HepG2 (cell line): Measurements from ENCODE around the gene UBAP1. TPM values are rescaled to one million over a fixed set of nuclear protein-coding genes. Genes with fewer than 3 reads are reported as not detected.
A peak's percentile ranks its signal among the peaks of the same experiment; 100 is the strongest.

Source experiments
- BHLHE40 ChIP-seq: IDR thresholded peaks from 2 replicates; pipeline ENCODE4 v1.6.1; 2011; ENCODE audit warnings: low read length, improper control_type of control experiment
- CEBPB ChIP-seq: IDR thresholded peaks from 2 replicates; pipeline ENCODE4 v1.6.1; 2011; ENCODE audit warnings: low read depth, low read length, improper control_type of control experiment, borderline replicate concordance
- CEBPG ChIP-seq: IDR thresholded peaks from 2 replicates; pipeline ENCODE4 v1.6.1; 2016
- FOXA3 ChIP-seq: IDR thresholded peaks from 2 replicates; pipeline ENCODE4 v1.6.1; 2016; ENCODE audit warnings: missing genetic modification reagents, missing compliant biosample characterization
- FOXC1 ChIP-seq: sonication (generic); formaldehyde crosslinking; IDR thresholded peaks from 2 replicates; pipeline ENCODE4 v1.8.0; 2022; ENCODE audit warnings: mild to moderate bottlenecking, missing genetic modification reagents, borderline replicate concordance
- GATAD2A ChIP-seq: IDR thresholded peaks from 2 replicates; pipeline ENCODE4 v1.6.1; 2016
- HCFC1 ChIP-seq: fragments of 150-350 bp; IDR thresholded peaks from 2 replicates; pipeline ENCODE4 v1.6.1; 2014; ENCODE audit warnings: low read depth, low read length
- HNF4A ChIP-seq: sonication (generic); formaldehyde crosslinking; IDR thresholded peaks from 2 replicates; pipeline ENCODE4 v1.4.0; 2020; ENCODE audit warnings: missing genetic modification reagents
- KDM5A ChIP-seq: fragments of 200-600 bp; sonication (generic); IDR thresholded peaks from 2 replicates; pipeline ENCODE4 v1.7.0; 2018; ENCODE audit warnings: antibody characterized with exemption, mild to moderate bottlenecking, low read length, borderline replicate concordance
- MLLT10 ChIP-seq: sonication (generic); formaldehyde crosslinking; IDR thresholded peaks from 2 replicates; pipeline ENCODE4 v1.4.0; 2020; ENCODE audit warnings: missing genetic modification reagents
- MZF1 ChIP-seq: sonication (generic); formaldehyde crosslinking; IDR thresholded peaks from 2 replicates; pipeline ENCODE4 v1.8.1; 2023; ENCODE audit warnings: mild to moderate bottlenecking, missing genetic modification reagents, borderline replicate concordance
- NFIC ChIP-seq: IDR thresholded peaks from 2 replicates; pipeline ENCODE4 v1.6.1; 2012; ENCODE audit warnings: mild to moderate bottlenecking, low read length, inconsistent platforms
- NFRKB ChIP-seq: fragments of 450-650 bp; IDR thresholded peaks from 2 replicates; pipeline ENCODE4 v1.6.1; 2017
- NR2F1 ChIP-seq, 2 experiments: fragments of 450-650 bp in 1 of 2; formaldehyde crosslinking in 1 of 2; IDR thresholded peaks; 2 replicates each; pipeline versions ENCODE4 v1.5.0 to v1.6.1; 2016 to 2020; ENCODE audit warnings: mild to moderate bottlenecking in 1 of 2, missing compliant biosample characterization in 1 of 2, missing genetic modification reagents in 1 of 2, moderate library complexity in 1 of 2
- ONECUT2 ChIP-seq: sonication (generic); formaldehyde crosslinking; IDR thresholded peaks from 2 replicates; pipeline ENCODE4 v1.4.0; 2020; ENCODE audit warnings: missing genetic modification reagents
- RAD51 ChIP-seq: fragments of 450-650 bp; IDR thresholded peaks from 2 replicates; pipeline ENCODE4 v1.6.1; 2016; ENCODE audit warnings: borderline replicate concordance
- RBFOX2 ChIP-seq: fragments of 200-400 bp; formaldehyde crosslinking; IDR thresholded peaks from 2 replicates; pipeline ENCODE4 v1.6.1; 2017; ENCODE audit warnings: low read depth, mild to moderate bottlenecking, low read length
- REXO4 ChIP-seq: sonication (generic); formaldehyde crosslinking; IDR thresholded peaks from 2 replicates; pipeline ENCODE4 v1.8.0; 2022; ENCODE audit warnings: missing genetic modification reagents, mild to moderate bottlenecking, borderline replicate concordance
- RFXANK ChIP-seq: IDR thresholded peaks from 2 replicates; pipeline ENCODE4 v1.6.1; 2016
- SRSF4 ChIP-seq: fragments of 200-400 bp; formaldehyde crosslinking; IDR thresholded peaks from one replicate; pipeline ENCODE4 v1.6.1; 2018; ENCODE audit warnings: mild to moderate bottlenecking, low read depth, low read length, moderate library complexity; ENCODE audit not compliant: poor library complexity, severe bottlenecking
- U2AF1 ChIP-seq: fragments of 200-400 bp; formaldehyde crosslinking; optimal IDR thresholded peaks from 2 replicates; pipeline ENCODE3; 2017; ENCODE audit warnings: mild to moderate bottlenecking, low read depth, low read length
- ZBTB7A ChIP-seq: sonication (generic); formaldehyde crosslinking; IDR thresholded peaks from 2 replicates; pipeline ENCODE4 v1.8.0; 2022; ENCODE audit warnings: mild to moderate bottlenecking, missing genetic modification reagents
- ZFP1 ChIP-seq: IDR thresholded peaks from 2 replicates; pipeline ENCODE4 v1.6.1; 2016
- ZNF292 ChIP-seq: sonication (generic); formaldehyde crosslinking; IDR thresholded peaks from 2 replicates; pipeline ENCODE4 v1.8.1; 2022; ENCODE audit warnings: mild to moderate bottlenecking, low read depth, missing genetic modification reagents, borderline replicate concordance
- ZNF547 ChIP-seq: sonication (generic); formaldehyde crosslinking; IDR thresholded peaks from 2 replicates; pipeline ENCODE4 v1.5.1; 2020; ENCODE audit warnings: mild to moderate bottlenecking, missing genetic modification reagents
- ZNF747 ChIP-seq: sonication (generic); formaldehyde crosslinking; IDR thresholded peaks from 2 replicates; pipeline ENCODE4 v1.8.1; 2023; ENCODE audit warnings: missing genetic modification reagents, mild to moderate bottlenecking, borderline replicate concordance
- polyA plus RNA-seq, 8 experiments: library from polyadenylated mRNA; depleted of rRNA in 3 of 8; stranded (reverse) in 7 of 8; unstranded in 1 of 8; fragments of >200 nt; fragmentation: Illumina TruSeq in 4 of 8; extraction: Trizol in 4 of 8; gene quantifications; 2 replicates each; pipeline versions ENCODE4 v1.2.1 to v1.2.3, GENCODE V29; 2011 to 2016; ENCODE audit warnings: low read depth in 4 of 8, missing spikeins in 1 of 8, mixed read lengths in 1 of 8; ENCODE audit not compliant: insufficient read depth in 1 of 8
- total RNA-seq, 5 experiments: library from RNA; depleted of rRNA; stranded (reverse); fragments of >200 nt; fragmentation: Illumina TruSeq; extraction: Trizol; gene quantifications; 2 replicates each; pipeline ENCODE4 v1.2.3, GENCODE V29; 2016; ENCODE audit warnings: low read depth in 1 of 5
- TF ChIP-seq, protein P1 (sequence below): sonication (generic); formaldehyde crosslinking; IDR thresholded peaks from 2 replicates; pipeline ENCODE4 v1.5.0; 2020; ENCODE audit warnings: missing genetic modification reagents
- TF ChIP-seq, protein P2 (sequence below): IDR thresholded peaks from 2 replicates; pipeline ENCODE4 v1.6.1; 2016; ENCODE audit warnings: low read depth, borderline replicate concordance
- TF ChIP-seq, protein P3 (sequence below), 2 experiments: sonication (generic) in 1 of 2; formaldehyde crosslinking in 1 of 2; IDR thresholded peaks; 2 replicates each; pipeline versions ENCODE4 v1.4.0 to v1.6.1; 2018 to 2020; ENCODE audit warnings: missing genetic modification reagents in 2 of 2, borderline replicate concordance in 1 of 2, low read depth in 1 of 2, mild to moderate bottlenecking in 1 of 2, missing biosample characterization in 1 of 2

UBAP1 gene
- total and polyA plus RNA-seq, 2 of the 13 experiments (the other 11 are each of a cell fraction or from before 2014, with no cell fraction given): 19.5 to 40.5 TPM

DNA sequence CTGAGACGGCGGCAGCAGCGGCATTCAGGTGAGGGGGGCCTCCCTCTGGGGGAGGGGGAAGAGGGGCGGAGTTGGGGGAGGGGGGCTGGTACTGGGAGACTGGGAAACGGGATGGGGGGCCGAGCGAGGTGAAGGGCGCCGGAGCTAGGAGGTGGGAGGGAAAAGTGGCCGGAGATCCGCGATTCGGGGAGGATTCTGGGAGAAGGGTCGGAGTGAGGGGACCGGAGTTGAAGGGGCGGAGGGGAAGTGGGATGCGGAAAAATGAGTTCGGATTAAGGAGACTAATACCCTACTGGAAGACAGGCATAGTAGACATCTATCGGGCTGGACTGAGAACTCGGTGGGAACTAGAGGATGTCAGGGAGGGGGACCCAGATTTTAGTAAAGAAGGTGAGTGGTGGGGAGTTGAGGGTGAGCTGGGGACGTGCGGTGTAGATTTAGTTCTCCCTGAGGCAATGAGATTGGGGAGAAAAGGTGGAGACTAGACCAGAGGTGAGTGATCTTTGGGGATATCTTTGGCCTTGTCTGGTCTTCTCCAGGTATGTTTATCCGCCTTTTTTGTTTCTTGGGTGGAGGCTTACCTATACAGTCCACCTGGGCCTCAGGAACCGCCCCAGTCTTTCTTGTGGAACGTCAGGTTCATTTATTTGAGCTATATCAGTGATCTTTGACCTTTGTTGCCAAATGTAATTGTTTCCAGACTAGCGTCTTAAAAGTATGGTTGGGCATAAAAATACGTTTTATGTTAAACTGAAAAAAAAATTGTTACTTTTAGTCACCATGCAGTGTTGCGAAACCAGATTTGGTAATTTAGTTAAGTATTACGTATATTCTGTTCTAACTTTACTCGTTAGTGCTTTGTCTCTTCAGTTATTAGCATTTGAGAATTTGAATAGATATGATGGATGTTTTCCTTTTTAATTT lies 632 bp downstream of the UBAP1 start (continued):
- TF ChIP-seq, protein P1, sequence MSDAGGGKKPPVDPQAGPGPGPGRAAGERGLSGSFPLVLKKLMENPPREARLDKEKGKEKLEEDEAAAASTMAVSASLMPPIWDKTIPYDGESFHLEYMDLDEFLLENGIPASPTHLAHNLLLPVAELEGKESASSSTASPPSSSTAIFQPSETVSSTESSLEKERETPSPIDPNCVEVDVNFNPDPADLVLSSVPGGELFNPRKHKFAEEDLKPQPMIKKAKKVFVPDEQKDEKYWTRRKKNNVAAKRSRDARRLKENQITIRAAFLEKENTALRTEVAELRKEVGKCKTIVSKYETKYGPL (CRISPR knock-in tag): no peak
- TF ChIP-seq, protein P2, sequence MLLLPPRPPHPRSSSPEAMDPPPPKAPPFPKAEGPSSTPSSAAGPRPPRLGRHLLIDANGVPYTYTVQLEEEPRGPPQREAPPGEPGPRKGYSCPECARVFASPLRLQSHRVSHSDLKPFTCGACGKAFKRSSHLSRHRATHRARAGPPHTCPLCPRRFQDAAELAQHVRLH (CRISPR knock-in tag): 0 out of 2 replicates have a peak, but pooled peaks have one; percentile 0
- no peak for TF ChIP-seq BHLHE40
- no peak for TF ChIP-seq FOXA3 (CRISPR knock-in tag)
- TF ChIP-seq ZBTB7A (CRISPR knock-in tag): no peak; the same call in 1 of the 2 replicates
- TF ChIP-seq FOXC1 (CRISPR knock-in tag): 0 out of 2 replicates have a peak, but pooled peaks have one; percentile 11
- TF ChIP-seq ONECUT2: no peak
- TF ChIP-seq RAD51: no peak
- no peak for TF ChIP-seq ZNF292 (CRISPR knock-in tag)
- TF ChIP-seq NFRKB: no peak; the same call in 1 of the 2 replicates
- TF ChIP-seq, protein P3, sequence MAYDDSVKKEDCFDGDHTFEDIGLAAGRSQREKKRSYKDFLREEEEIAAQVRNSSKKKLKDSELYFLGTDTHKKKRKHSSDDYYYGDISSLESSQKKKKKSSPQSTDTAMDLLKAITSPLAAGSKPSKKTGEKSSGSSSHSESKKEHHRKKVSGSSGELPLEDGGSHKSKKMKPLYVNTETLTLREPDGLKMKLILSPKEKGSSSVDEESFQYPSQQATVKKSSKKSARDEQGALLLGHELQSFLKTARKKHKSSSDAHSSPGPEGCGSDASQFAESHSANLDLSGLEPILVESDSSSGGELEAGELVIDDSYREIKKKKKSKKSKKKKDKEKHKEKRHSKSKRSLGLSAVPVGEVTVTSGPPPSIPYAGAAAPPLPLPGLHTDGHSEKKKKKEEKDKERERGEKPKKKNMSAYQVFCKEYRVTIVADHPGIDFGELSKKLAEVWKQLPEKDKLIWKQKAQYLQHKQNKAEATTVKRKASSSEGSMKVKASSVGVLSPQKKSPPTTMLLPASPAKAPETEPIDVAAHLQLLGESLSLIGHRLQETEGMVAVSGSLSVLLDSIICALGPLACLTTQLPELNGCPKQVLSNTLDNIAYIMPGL (CRISPR knock-in tag; IDR thresholded peaks at IDR 0.05; ENCODE audit: borderline replicate concordance in 1 of 2, low read depth in 1 of 2): peak in 1 of 2 experiments; percentile 20; a peak in 2 of 4 replicates
- 0 out of 2 replicates have a peak, but pooled peaks have one; percentile 24 for TF ChIP-seq KDM5A
- TF ChIP-seq HNF4A (CRISPR knock-in tag): peak; percentile 9; the same call in 1 of the 2 replicates
- peak in 1 of 2 experiments; percentile 20; a peak in 1 of 4 replicates for TF ChIP-seq NR2F1 (CRISPR knock-in tag; IDR thresholded peaks at IDR 0.05)
- no peak for TF ChIP-seq MLLT10 (CRISPR knock-in tag)
- no peak for TF ChIP-seq U2AF1
- TF ChIP-seq CEBPB: peak; percentile 76; the same call in 1 of the 2 replicates
- 0 out of 2 replicates have a peak, but pooled peaks have one; percentile 35 for TF ChIP-seq CEBPG (CRISPR knock-in tag)
- TF ChIP-seq NFIC: 0 out of 2 replicates have a peak, but pooled peaks have one; percentile 30
- TF ChIP-seq ZNF547: no peak
- no peak for TF ChIP-seq SRSF4
- TF ChIP-seq ZNF747 (CRISPR knock-in tag): peak; percentile 19; the same call in 1 of the 2 replicates
- no peak for TF ChIP-seq MZF1 (CRISPR knock-in tag)
- TF ChIP-seq RFXANK: no peak
- no peak for TF ChIP-seq REXO4 (CRISPR knock-in tag)
- no peak for TF ChIP-seq ZFP1 (CRISPR knock-in tag)
- TF ChIP-seq RBFOX2: no peak
- TF ChIP-seq HCFC1: no peak
- TF ChIP-seq GATAD2A (CRISPR knock-in tag): peak; percentile 27; the same call in 1 of the 2 replicates
